ENCODE results near the gene ENDOD1. TPM values are rescaled to one million over a fixed set of nuclear protein-coding genes. Genes with fewer than 3 reads are reported as not detected.
A peak's percentile ranks its signal among the peaks of the same experiment; 100 is the strongest.

The ENDOD1 gene
- total RNA-seq, 1 experiment from 2014 or later: 8.1 TPM

DNA sequence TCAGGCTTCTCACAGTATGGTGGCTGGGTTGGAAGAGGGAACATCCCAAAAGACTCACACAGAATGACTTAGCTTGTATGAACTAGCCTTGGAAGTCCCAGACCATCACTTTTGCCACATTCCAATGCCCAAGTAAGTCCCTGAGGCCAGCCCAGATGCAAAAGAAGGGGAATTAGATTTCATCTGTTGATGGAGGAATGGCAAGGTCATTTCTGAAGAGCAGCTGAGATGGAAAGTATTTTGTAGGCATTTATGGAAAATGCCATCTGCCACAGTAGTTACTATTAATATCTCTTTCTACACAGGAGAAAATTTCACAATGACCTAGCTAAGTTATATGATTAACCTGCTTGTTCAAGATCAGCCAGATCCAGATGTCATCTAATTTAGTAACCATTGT lies 58.8 kb downstream of the ENDOD1 start:
- Histone ChIP-seq H2AFZ (no peak overlapping the region), H3K27ac (no peak overlapping the region), H3K4me2 (no peak overlapping the region), H3K27me3 (ENCODE audit: insufficient read depth, low read depth) (no peaks in the 10 kb centered on the region), H3K9me2 (ENCODE audit: insufficient read depth) (no peaks in the 10 kb centered on the region), H3K9me3 (ENCODE audit: insufficient read depth, low read depth) (no peaks in the 10 kb centered on the region), H3K79me2 (ENCODE audit: low read depth) (no peaks in the 10 kb centered on the region), H4K20me1 (ENCODE audit: insufficient read depth) (no peaks in the 10 kb centered on the region), H3F3A (ENCODE audit: insufficient read depth, low read depth) (peaks cover 28% of the 10 kb centered on the region), H3K36me3 (ENCODE audit: low read depth) (no peaks in the 10 kb centered on the region), H3K4me1 (replicated peaks; ENCODE audit: insufficient read depth) (peaks cover 31% of the 10 kb centered on the region), H3K4me3 (no peak overlapping the region)
- DNase-seq: no peak
- BruUV-seq (replicated peaks): no TSS peak
- TF ChIP-seq, protein P1, sequence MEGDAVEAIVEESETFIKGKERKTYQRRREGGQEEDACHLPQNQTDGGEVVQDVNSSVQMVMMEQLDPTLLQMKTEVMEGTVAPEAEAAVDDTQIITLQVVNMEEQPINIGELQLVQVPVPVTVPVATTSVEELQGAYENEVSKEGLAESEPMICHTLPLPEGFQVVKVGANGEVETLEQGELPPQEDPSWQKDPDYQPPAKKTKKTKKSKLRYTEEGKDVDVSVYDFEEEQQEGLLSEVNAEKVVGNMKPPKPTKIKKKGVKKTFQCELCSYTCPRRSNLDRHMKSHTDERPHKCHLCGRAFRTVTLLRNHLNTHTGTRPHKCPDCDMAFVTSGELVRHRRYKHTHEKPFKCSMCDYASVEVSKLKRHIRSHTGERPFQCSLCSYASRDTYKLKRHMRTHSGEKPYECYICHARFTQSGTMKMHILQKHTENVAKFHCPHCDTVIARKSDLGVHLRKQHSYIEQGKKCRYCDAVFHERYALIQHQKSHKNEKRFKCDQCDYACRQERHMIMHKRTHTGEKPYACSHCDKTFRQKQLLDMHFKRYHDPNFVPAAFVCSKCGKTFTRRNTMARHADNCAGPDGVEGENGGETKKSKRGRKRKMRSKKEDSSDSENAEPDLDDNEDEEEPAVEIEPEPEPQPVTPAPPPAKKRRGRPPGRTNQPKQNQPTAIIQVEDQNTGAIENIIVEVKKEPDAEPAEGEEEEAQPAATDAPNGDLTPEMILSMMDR (conservative IDR thresholded peaks at IDR 0.05): no peak
- TF ChIP-seq EZH2 (IDR thresholded peaks at IDR 0.05; ENCODE audit: low read depth): no peak
- ChIA-PET CTCF (interaction anchor here (0.6 kb wide), 1 partner anchor 669 kb away, joined by 5 read pairs; no protein-coding TSS in a partner anchor), POLR2A (ENCODE audit: unreplicated experiment) (interaction anchor here (0.6 kb wide), 2 partner anchors 72 to 641 kb away, joined by 3 read pairs; no protein-coding TSS in a partner anchor)
- intact Hi-C loops (cut with micrococcal nuclease; ENCODE audit: unreplicated experiment): no loop called here

DNA sequence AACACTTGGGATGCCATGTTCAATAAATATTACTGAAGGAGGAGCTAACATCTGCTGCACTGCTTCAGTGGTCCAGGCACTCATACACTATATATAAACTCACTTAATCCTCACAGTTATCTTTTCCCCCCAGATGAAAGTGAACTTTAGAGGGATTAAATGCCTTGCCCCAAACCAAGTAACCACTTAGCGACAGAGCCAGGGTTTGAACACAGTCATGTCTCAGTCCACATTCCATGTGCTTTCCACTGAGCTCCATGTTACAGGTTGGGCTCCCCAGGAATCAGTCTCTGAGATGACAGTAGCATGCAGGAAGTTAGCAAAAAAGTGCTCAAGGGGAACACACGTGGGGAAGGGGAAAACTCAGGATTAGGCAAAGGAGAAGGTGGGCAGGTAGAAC lies 59.3 kb downstream of the ENDOD1 start:
- H4K20me1 ChIP-seq (ENCODE audit: insufficient read depth): no peaks in the 10 kb centered on the region
- intact Hi-C loops (cut with micrococcal nuclease; ENCODE audit: unreplicated experiment): loop anchor here (1.0 kb wide), 1 partner anchor 15 kb away; no protein-coding TSS in a partner anchor
- ChIA-PET CTCF (interaction anchor here (0.6 kb wide), 1 partner anchor 670 kb away, joined by 5 read pairs; no protein-coding TSS in a partner anchor), POLR2A (ENCODE audit: unreplicated experiment) (interaction anchor here (0.6 kb wide), 1 partner anchor 73 kb away, joined by 3 read pairs; no protein-coding TSS in a partner anchor)
- H3K79me2 ChIP-seq (ENCODE audit: low read depth): no peaks in the 10 kb centered on the region
- H3K36me3 ChIP-seq (ENCODE audit: low read depth): no peaks in the 10 kb centered on the region
- peaks cover 28% of the 10 kb centered on the region for H3F3A ChIP-seq (ENCODE audit: insufficient read depth, low read depth)
- TF ChIP-seq, protein P1 (conservative IDR thresholded peaks at IDR 0.05): no peak
- no peak for TF ChIP-seq EZH2 (IDR thresholded peaks at IDR 0.05; ENCODE audit: low read depth)
- H3K9me3 ChIP-seq (ENCODE audit: insufficient read depth, low read depth): no peaks in the 10 kb centered on the region
- H3K4me1 ChIP-seq (replicated peaks; ENCODE audit: insufficient read depth): peaks cover 31% of the 10 kb centered on the region
- no peaks in the 10 kb centered on the region for H3K9me2 ChIP-seq (ENCODE audit: insufficient read depth)
- BruUV-seq (replicated peaks): no TSS peak
- no peak overlapping the region for H3K27ac ChIP-seq
- DNase-seq: no peak
- peak overlapping the region; percentile 11; the same call in 1 of the 2 replicates for H3K4me2 ChIP-seq
- no peaks in the 10 kb centered on the region for H3K27me3 ChIP-seq (ENCODE audit: insufficient read depth, low read depth)
- H3K4me3 ChIP-seq: no peak overlapping the region
- no peak overlapping the region for H2AFZ ChIP-seq

DNA sequence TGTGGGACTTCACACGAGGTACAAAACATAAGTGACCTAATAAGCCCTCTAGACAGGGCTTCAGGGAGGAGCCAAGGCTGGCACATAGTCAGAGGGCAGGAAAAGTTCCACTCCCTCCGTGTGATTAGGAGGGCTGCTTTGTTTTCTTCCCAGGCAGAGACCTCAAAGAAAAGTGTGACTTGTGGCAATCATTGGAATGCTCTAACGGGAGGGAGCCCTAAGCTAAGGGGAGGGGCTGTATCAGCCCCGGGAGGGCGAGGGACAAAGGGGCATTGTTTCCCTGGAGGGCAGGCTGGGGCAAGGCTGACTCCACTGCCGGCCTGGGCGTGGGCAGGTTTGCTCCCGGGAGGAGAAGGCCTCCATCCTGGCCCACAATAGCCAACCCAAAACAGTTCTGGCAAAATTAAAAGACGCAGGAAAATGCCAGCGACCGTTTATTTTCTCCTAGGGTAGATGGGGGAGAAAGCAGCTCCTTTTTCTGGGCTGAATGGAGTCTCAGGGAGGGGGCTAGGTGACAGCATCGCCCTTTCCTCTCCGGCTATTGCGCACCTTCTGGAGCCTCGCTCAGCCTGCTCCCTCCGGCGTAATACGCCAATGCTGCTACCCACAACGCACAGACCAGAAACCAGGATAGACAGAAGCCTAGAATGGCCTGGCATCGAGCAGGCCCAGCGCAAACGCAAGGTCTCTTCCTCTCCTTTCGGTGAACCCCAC lies 60.2 kb downstream of the ENDOD1 start:
- H2AFZ ChIP-seq: peak overlapping the region; percentile 92
- H3K9me3 ChIP-seq (ENCODE audit: insufficient read depth, low read depth): no peaks in the 10 kb centered on the region
- ChIA-PET POLR2A (ENCODE audit: unreplicated experiment) (interaction anchor here (0.7 to 1.0 kb wide), 2 partner anchors 73 to 83 kb away, joined by 3 to 4 read pairs; no protein-coding TSS in a partner anchor), CTCF (interaction anchor here (0.5 to 1.3 kb wide), 2 partner anchors 82 to 919 kb away, joined by 3 to 9 read pairs; no protein-coding TSS in a partner anchor)
- peak overlapping the region; percentile 67; the same call in 1 of the 2 replicates for H3K4me3 ChIP-seq
- H3K79me2 ChIP-seq (ENCODE audit: low read depth): no peaks in the 10 kb centered on the region
- peak overlapping the region; percentile 60 for H3K27ac ChIP-seq
- no peaks in the 10 kb centered on the region for H4K20me1 ChIP-seq (ENCODE audit: insufficient read depth)
- intact Hi-C loops (cut with micrococcal nuclease; ENCODE audit: unreplicated experiment): loop anchor here (1.0 to 5.0 kb wide), 4 partner anchors 16 to 1277 kb away; partner anchors contain the start of gene SESN3
- H3K36me3 ChIP-seq (ENCODE audit: low read depth): no peaks in the 10 kb centered on the region
- no peaks in the 10 kb centered on the region for H3K27me3 ChIP-seq (ENCODE audit: insufficient read depth, low read depth)
- no peak for TF ChIP-seq EZH2 (IDR thresholded peaks at IDR 0.05; ENCODE audit: low read depth)
- TF ChIP-seq, protein P1 (conservative IDR thresholded peaks at IDR 0.05): no peak
- H3F3A ChIP-seq (ENCODE audit: insufficient read depth, low read depth): peaks cover 28% of the 10 kb centered on the region
- no TSS peak for BruUV-seq (replicated peaks)
- peaks cover 31% of the 10 kb centered on the region for H3K4me1 ChIP-seq (replicated peaks; ENCODE audit: insufficient read depth)
- H3K9me2 ChIP-seq (ENCODE audit: insufficient read depth): no peaks in the 10 kb centered on the region
- H3K4me2 ChIP-seq: peak overlapping the region; percentile 85
- peak; percentile 74 to 83 for DNase-seq

All from PC-9 (cell line).